ENCODE results near the gene RFLNA.

The RFLNA gene

DNA sequence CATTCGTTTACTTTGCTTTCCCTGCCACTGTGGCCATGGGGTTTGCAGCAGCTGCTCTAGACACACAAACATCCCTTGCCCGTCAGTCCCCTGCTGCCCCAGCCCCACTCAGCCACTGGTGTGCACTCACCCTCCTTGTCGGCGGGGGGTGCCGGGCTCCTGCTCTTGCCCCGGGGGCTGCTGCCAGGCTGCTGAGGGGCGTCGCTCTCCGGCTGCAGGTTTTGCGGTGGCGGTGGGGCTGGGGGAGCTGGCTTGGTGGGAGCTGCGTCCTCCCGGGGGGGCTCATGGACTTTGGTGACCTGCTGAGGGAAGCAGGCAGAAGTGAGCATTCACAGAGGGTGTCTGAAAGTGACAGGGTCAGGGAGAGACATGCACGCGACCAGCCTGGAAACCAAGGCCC is 67.1 kb downstream of the RFLNA start:
- no peak for DNase-seq

DNA sequence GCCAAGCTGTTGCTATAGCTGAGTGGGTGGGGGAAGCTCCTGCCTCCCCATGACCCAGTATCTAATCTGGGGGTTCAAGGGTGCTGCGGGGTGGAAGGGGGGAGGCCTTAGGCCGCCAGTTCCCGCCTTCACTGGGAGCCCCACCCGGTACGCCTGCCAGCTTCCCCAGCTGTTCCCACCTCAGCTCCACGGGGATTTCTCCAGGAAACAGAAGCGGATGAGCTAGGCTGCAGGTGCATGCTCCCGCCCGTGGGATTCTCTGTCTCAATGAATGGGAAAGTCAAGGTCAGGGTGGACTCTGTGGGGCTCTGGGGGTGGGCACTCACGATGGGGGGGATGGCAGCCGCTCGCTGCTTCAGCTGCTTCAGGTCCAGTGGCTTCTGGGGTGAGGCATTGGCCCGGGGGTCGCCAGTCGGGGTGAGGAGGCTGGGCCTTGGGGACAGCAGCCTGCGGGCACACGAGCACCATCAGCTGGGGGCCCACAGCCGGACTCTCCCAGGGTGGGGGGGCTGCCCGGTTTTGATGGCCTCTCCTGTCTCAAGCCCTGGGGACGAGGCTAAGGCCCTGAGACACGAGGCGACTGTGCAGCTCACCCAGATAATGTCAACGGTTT is 68.6 kb downstream of the RFLNA start:
- no peak for DNase-seq

DNA sequence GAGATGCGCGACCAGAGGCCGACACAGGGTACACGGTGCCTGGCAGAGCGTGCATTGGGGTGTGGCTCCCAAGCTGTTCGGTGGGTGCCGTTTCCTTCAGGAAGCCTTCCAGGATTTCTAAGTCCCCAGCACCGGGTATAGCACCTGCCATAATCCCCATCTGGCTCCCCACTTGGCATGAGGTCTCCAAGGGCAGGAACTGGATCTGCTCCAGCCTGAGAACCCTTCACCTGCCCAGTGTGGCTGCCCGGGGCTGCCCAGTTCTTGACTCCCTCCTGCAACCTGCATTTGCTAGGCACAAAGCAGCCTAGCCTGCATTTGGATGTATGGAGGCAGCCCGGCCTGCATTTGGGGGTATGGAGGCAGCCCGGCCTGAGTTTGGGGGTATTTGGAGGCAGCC is 69.7 kb downstream of the RFLNA start:
- DNase-seq: no peak

All from activated CD8-positive, alpha-beta memory T cell treated with anti-CD3 and anti-CD28 coated beads, Interleukin-2, amount 50 U/mL, for 4 hours (primary cell).